ENCODE measurements around the gene SPATA46.
"Not testable (repeated sequence)": the region's sequence is repeated elsewhere in the genome, so short reads cannot be mapped to it uniquely, and the experiment has no call there.

SPATA46 gene

DNA sequence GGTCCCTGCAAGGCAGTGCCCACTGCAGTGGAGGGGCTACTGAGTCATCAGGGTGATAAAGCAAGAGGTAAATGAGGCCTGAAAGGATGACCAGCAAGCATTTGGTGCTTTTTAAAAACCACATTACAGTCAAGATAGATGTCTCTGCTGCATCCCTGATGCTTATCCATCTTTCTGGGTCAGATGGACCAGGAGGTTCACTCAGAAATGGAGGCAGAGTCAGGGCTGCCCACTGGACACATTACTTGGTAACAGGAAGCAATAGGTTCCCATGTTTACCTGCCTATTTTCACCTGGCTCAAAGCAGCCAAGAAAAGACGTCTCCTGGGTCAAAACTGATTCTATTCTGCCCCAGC, 3.6 kb downstream of the SPATA46 start:
- no peak for DNase-seq

DNA sequence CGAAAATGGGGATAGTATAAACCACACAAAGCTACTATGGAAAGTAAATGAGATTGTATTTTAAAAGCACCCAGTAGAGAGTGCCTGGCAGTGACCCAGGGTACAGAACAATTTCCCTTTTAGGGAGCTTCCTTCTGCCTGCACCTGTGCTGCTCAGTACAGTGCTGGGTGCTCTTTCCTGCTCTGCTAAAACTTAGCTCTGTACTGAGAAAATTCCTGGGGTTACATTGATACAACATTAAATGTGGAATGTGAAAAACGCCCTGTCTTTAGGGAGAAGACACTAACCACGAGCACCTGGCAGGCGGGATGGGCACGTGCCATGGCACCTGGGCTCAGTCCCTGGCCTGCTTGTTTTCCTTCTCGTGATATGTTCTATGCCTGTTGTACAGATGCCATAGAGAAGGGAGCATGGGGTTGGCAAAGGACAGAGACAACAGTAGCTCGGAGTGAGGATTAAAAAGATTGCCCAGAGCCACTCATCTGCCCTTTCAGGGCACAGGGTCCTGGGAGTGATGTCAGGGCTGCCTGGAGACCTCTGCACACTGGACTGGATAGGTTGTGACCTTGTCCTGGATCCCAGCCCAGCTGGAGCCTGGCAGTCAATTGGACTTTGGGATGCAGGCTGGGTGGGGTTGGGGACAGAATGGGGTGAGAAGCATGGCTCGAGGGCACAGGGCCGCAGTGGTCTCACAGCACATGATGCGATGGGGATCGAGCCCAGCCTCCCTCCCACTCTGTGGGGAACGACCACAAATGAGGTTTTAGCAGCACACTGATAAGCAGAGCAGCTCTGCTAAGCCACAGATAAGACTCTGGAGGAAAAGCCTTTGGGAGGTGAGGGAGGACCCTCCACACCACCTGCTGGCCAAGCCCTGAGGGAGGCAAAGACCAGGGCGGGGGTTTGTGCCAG, 4.2 kb downstream of the SPATA46 start:
- peak; percentile 78 for DNase-seq

DNA sequence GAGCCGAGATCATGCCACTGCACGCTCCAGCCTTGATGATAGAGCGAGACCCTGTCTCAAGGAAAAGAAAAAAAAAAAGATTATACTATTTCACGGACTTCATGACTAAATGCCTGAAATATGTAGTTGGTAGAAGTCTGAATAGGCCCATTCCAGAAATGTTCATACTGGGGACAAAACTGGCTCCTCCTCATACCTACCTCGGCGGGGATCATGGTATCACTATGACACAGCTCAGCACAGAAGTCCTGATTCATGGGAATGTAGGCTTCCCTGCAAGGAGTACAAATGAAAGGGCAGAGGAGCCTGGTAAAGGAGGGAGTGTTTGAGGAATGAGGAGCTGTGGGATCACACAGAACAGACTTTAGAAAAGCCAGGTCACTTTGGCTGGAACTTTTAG, 5.0 kb downstream of the SPATA46 start:
- DNase-seq, result no peak

DNA sequence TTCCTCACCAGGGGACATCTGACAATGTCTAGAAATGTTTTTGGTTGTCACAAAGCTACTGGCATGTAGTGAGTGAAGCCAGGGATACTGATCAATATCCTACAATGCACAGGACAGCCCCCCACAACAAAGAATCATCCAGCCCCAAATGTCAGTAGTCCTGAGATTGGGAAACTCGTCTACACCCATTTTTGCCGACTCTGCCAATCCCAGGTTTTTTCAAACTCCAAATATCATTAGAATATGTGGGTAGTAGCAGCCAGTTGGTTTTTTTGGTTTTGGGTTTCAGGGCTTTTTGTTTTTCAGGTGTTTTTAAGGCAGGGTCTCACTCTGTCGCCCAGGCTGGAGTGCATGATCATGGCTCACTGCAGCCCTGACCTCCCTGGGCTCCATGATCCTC, 5.9 kb downstream of the SPATA46 start:
- no peak for DNase-seq

- no peak for DNase-seq
Observed at GRCh38 chr1:162370161-162370560, 6.5 kb downstream of the SPATA46 start.

DNA sequence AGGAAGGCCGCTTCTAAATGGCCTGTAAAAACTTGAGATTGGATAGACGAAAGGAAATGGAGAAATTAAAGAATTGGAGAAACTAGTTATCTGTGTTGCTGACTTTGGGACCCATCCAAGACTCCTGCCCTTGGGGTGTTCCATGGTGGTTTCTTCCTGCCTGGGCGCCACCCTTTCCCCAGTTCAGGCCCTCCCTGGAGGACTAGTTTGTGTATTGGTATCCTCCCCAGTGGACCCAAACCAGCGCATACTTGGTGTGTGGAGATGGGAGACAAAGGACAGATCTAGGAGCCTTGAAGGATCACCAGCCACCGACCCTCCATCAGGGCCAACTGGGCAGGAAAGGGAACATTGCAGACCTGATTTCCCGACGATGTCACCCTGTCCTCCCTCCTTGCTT, 7.1 kb downstream of the SPATA46 start:
- no peak for DNase-seq

- DNase-seq, result no peak
Observed at GRCh38 chr1:162368451-162368850, 8.2 kb downstream of the SPATA46 start.

DNA sequence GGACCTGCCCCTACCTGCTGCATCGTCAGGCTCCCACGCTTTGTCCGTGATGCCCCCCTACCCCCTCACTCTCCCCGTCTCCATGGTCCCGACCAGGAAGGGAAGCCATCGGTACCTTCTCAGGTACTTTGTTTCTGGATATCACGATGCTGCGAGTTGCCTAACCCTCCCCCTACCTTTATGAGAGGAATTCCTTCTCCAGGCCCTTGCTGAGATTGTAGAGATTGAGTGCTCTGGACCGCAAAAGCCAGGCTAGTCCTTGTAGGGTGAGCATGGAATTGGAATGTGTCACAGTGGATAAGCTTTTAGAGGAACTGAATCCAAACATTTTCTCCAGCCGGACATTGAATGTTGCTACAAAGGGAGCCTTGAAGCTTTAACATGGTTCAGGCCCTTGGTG, 8.9 kb downstream of the SPATA46 start:
- DNase-seq, result no peak

- DNase-seq, result no peak
Observed at GRCh38 chr1:162367073-162367472, 9.6 kb downstream of the SPATA46 start.

DNA sequence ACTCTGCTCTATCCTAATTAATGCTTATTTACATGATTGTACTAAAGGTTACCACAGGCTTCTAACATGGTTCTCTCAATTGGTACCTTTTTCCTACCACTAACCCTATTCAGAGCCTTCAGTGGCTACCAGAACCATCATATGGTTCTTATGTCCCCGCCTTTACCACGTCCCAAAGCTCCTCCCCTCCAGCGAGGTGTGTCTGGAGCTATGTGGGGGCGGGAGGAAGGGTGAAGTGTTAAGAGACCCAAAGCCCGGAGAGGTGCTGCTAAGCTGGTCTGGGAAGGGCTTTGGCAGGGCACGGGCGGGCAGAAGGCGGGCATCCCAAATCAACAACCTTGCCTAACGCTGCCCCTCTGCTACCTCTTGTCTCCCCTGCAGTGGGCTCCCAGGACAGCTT, 10.0 kb downstream of the SPATA46 start:
- DNase-seq, result no peak

DNA sequence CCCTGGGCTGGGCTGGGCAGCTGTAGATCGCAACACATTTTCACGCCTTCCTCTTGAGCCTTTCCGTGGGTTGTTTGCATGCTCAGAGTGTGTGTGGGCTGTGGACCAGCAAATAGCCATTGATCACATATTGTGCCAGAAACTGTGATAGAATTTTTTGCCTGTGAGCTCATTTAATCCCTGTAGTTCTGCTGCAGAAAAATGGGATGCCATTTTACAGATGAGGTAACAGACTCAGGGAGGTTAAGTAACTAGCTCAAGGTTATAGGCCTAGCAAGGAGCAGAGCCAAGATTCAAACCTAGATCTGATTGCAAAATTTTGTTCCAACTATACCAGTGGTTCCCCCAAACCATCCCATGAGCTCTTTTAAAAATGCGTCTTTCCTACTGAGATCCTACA, 10.5 kb downstream of the SPATA46 start:
- DNase-seq, result no peak

GRCh38 chr1:162365284-162366020, 11.2 kb downstream of the SPATA46 start:
- DNase-seq, result no peak

DNA sequence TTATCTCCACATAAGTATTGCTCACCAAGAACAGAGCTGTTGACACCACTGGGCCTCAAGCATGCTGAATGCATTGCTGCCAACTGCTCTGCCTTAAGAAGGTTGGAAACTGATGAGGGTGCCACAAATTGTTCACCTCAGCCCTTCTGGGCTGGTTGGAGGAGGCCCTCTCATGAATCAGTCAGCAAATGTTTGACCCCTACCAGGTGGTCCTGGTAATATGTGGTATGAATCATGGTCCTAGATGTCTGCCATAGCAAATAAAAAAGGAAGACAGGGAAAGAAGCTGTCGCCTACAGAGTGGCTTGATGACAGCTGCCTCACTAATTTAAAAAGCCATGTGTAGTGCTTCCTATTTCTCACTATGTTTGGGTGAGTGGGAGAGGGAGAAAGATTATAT, 12.2 kb downstream of the SPATA46 start:
- DNase-seq, result no peak

DNA sequence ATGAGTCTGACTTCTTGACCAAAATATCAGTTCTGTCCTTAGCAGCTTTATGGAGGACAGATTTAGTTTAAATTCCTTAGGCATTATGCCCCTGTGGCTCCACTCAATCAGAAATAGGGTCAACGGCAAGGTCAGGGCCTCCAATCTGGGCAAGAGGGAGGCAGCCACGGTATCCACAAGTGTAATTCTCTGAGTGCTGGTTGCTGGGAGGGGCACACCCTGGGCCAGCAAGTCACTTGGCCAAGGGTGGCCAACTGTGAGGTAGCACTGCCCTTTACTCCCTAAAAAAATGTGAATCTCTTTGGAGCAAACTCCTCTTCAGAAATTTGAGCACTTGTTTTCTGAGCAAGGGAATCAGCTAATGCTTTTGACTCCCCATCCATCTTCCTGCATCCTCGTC, 12.8 kb downstream of the SPATA46 start:
- DNase-seq, result no peak

DNA sequence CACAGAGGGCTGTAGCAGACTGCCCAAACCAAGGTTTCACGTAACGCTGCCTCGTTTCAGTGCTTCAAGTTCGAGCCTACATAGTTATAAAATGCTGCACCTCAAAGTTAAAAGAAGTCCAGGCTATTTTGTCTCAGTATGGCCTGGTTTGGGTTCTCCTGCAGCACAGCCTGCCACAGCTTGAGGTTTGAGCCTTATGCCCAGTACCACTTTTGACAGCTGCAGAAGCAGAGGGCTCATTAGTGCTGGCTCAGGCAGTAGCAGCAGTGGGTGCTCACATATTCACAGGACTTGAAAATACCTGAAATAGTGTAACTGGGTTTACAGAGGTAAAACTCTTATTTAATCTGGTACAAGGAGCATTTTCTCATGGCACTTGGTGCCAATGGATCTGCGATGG, 15.3 kb downstream of the SPATA46 start:
- peak; percentile 67 for DNase-seq

- DNase-seq, result no peak
Observed at GRCh38 chr1:162360874-162361260, 15.8 kb downstream of the SPATA46 start.

DNA sequence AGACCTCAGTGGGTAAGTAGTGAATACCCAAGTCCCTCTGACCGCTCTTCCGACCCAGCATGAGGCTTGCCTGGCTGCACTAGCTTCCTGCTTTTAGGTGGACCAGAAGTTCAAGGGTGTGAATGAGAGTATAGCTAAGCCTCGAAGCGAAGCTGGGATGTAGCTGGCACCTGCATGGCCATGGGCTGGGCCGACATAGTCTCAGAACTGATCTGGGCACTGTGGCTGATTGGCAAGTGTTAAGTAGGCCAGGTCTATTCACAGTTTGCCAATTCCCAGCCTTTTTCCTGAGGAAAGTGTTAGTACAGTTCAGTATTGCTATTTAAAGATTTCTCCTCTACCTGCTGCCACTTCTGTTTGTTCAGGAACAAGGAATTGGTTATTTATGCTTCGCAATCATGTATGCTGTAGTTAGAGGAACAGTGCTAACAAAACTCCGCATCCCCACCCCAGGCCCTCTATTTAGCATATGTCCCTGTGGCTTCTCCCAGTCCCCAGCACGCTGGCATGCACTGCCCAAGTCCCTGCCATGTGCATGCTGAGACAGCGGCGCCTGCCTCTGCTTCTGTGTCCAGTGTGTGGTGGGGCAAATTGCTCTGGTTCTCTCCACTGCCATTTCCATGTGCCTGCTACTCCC, 16.3 kb downstream of the SPATA46 start:
- no peak for DNase-seq

- no peak for DNase-seq
Observed at GRCh38 chr1:162359523-162360236, 17.0 kb downstream of the SPATA46 start.

- no peak for DNase-seq
Observed at GRCh38 chr1:162358928-162359327, 17.7 kb downstream of the SPATA46 start.

DNA sequence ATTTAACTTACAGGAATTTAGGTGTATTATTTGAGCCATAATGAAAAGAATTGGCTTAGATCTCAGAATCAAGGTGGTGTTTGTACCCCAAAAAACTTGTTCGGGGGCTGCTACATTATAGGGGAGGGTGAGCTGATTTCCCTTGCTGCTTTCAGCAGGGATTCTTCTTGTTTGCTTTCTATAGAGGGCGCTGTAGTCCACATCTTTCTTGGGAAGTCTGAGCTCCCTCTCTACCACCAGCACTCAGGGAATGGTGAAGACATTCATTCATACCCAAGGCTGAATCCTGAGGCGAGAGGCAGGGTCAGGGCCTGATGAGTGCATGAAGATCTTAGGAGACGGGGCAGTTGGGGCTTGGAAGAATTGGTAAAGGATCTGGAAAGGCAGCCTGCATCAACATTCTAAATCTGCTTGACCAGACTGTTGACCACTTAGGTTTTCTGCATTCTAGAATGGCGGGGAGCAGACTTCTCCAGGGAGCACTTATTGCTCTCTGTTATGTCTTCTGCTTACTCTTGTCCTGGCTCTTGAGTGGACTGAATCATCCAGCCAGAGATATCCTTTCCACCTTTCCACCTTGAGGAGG, 18.9 kb downstream of the SPATA46 start:
- DNase-seq, result peak; percentile 55

DNA sequence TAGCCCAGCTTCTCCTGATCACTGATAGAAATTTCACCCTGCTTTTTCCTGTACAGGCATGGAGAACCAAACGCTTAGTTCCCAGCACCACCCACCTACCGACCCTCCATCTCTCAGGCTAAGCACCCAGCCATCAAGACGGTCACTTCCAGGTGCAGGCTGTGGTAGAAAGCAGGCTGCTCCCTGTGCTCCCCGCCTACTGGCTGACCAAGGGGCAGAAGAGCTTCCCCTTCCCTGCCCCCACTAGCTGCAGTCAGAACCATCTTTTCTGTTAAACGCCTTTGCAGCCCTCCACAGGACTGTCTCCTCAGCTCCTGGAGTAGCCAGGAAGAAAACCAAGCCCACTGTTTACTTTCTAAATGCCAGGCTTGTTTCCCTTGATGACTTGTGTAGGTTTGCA, 23.0 kb downstream of the SPATA46 start:
- no peak for DNase-seq

GRCh38 chr1:162353078-162353477, 23.6 kb downstream of the SPATA46 start:
- DNase-seq, result no peak

DNA sequence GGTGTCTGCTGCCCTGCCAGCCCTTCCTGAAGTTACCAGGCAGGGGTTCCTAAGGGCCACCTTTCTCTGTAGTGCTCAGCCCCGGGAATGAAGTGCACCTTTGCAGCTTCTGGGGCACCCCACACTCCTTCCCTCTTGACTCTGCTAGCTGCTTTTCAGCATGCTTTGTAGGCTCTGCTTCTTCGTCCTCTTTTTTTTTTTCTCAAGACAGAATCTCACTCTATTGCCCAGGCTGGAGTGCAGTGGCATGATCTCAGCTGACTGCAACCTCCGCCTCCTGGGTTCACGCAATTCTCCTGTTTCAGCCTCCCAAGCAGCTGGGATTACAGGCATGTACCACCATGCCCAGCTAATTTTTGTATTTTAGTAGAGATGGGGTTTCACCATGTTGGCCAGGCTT, 24.8 kb downstream of the SPATA46 start:
- DNase-seq, result not testable (repeated sequence)
